OCI-LY1 (cell line): ENCODE data around the gene P2RY2.

Experiments
- EZH2 ChIP-seq: fragments of 200-600 bp; sonication (generic), shearing (Covaris generic); IDR thresholded peaks from 2 replicates; pipeline ENCODE4 v1.8.0; 2017; ENCODE audit warnings: borderline replicate concordance, mixed run types, mild to moderate bottlenecking, antibody characterized with exemption, low read length, moderate library complexity, mixed read lengths
- TF ChIP-seq, protein P1 (sequence below): fragments of 200-600 bp; sonication (generic), shearing (Covaris generic); IDR thresholded peaks from 2 replicates; pipeline ENCODE4 v1.5.1; 2017; ENCODE audit warnings: mild to moderate bottlenecking, antibody characterized with exemption, low read length, moderate library complexity, mixed read lengths

- TF ChIP-seq, protein P1, sequence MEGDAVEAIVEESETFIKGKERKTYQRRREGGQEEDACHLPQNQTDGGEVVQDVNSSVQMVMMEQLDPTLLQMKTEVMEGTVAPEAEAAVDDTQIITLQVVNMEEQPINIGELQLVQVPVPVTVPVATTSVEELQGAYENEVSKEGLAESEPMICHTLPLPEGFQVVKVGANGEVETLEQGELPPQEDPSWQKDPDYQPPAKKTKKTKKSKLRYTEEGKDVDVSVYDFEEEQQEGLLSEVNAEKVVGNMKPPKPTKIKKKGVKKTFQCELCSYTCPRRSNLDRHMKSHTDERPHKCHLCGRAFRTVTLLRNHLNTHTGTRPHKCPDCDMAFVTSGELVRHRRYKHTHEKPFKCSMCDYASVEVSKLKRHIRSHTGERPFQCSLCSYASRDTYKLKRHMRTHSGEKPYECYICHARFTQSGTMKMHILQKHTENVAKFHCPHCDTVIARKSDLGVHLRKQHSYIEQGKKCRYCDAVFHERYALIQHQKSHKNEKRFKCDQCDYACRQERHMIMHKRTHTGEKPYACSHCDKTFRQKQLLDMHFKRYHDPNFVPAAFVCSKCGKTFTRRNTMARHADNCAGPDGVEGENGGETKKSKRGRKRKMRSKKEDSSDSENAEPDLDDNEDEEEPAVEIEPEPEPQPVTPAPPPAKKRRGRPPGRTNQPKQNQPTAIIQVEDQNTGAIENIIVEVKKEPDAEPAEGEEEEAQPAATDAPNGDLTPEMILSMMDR, result no peak
- no peak for TF ChIP-seq EZH2
These were observed 12.1 kb downstream of the P2RY2 start for GRCh38 chr11:73229896-73230875.
